Loucy (cell line): ENCODE data around the gene CTNNA2.

Experiments used
- CTCF ChIP-seq: fragments of 200-600 bp; sonication (generic); conservative IDR thresholded peaks from 2 replicates; pipeline ENCODE4 v1.5.1; 2014; ENCODE audit warnings: mild to moderate bottlenecking, antibody characterized with exemption, low read length
- EZH2phosphoT487 ChIP-seq: fragments of 200-600 bp; IDR thresholded peaks from 2 replicates; pipeline ENCODE4 v1.6.1; 2018; ENCODE audit warnings: antibody characterized with exemption, mild to moderate bottlenecking, moderate library complexity, borderline replicate concordance

GRCh38 chr2:80634590-80634989 lies 1121.7 kb downstream of the CTNNA2 start:
- TF ChIP-seq CTCF (no peak), EZH2phosphoT487 (no peak)
